GM19238 (cell line): ENCODE results near the gene RFXANK.
"Not testable (repeated sequence)": the region's sequence is repeated elsewhere in the genome, so short reads cannot be mapped to it uniquely, and the experiment has no call there.

Experiments
- DNase-seq: peaks from one replicate; pipeline ENCODE4 v3.0.0; 2011; ENCODE audit warnings: low spot score; ENCODE audit not compliant: insufficient read length

The RFXANK gene

GRCh38 chr19:19169236-19170052 is 22.6 kb upstream of the RFXANK start:
- no peak for DNase-seq

- DNase-seq = peak; percentile 93
Observed at GRCh38 chr19:19170053-19170872, 21.8 kb upstream of the RFXANK start, which contains the start of gene MEF2B. MEF2B (minus strand) TSS chr19:19170263; CDS start chr19:19150735, 19,528 bp downstream.

GRCh38 chr19:19170873-19171672 is 21.0 kb upstream of the RFXANK start:
- DNase-seq = no peak

- no peak for DNase-seq
Observed at GRCh38 chr19:19171821-19172532, 20.1 kb upstream of the RFXANK start.

- DNase-seq = not testable (repeated sequence)
Observed at GRCh38 chr19:19173243-19173642, 18.8 kb upstream of the RFXANK start.

GRCh38 chr19:19176950-19177349 is 15.1 kb upstream of the RFXANK start:
- no peak for DNase-seq

GRCh38 chr19:19179548-19180441 is 12.3 kb upstream of the RFXANK start:
- DNase-seq = no peak

GRCh38 chr19:19181488-19181998 is 10.5 kb upstream of the RFXANK start:
- no peak for DNase-seq

GRCh38 chr19:19185853-19186740 is 6.0 kb upstream of the RFXANK start:
- DNase-seq = no peak

GRCh38 chr19:19186742-19187141 is 5.3 kb upstream of the RFXANK start:
- DNase-seq = no peak

- DNase-seq = no peak
Observed at GRCh38 chr19:19191768-19192077, 335 bp upstream of the RFXANK start.

GRCh38 chr19:19192910-19193423 is 909 bp downstream of the RFXANK start:
- no peak for DNase-seq

- DNase-seq = no peak
Observed at GRCh38 chr19:19193926-19194325, 1.9 kb downstream of the RFXANK start.

GRCh38 chr19:19201697-19202630 is 9.9 kb downstream of the RFXANK start:
- no peak for DNase-seq

GRCh38 chr19:19202707-19203011 is 10.6 kb downstream of the RFXANK start:
- no peak for DNase-seq

GRCh38 chr19:19203012-19203856 is 11.2 kb downstream of the RFXANK start, which contains the start of gene NR2C2AP:
NR2C2AP (minus strand) TSS chr19:19203414; CDS start chr19:19203060, 354 bp downstream.
- peak; percentile 98 for DNase-seq

GRCh38 chr19:19204181-19204580 is 12.1 kb downstream of the RFXANK start:
- no peak for DNase-seq
